NCI-H345 treated with DMSO at 0.1 percent for 48 hours (cell line): ENCODE measurements around the gene ITPR2.
"Not testable (repeated sequence)": the region's sequence is repeated elsewhere in the genome, so short reads cannot be mapped to it uniquely, and the experiment has no call there.

ENCODE experiments used
- DNase-seq: peaks from one replicate; lab custom pipeline; 2025; ENCODE audit not compliant: unreplicated experiment; lab: John Stamatoyannopoulos, UW

ITPR2 gene

DNA sequence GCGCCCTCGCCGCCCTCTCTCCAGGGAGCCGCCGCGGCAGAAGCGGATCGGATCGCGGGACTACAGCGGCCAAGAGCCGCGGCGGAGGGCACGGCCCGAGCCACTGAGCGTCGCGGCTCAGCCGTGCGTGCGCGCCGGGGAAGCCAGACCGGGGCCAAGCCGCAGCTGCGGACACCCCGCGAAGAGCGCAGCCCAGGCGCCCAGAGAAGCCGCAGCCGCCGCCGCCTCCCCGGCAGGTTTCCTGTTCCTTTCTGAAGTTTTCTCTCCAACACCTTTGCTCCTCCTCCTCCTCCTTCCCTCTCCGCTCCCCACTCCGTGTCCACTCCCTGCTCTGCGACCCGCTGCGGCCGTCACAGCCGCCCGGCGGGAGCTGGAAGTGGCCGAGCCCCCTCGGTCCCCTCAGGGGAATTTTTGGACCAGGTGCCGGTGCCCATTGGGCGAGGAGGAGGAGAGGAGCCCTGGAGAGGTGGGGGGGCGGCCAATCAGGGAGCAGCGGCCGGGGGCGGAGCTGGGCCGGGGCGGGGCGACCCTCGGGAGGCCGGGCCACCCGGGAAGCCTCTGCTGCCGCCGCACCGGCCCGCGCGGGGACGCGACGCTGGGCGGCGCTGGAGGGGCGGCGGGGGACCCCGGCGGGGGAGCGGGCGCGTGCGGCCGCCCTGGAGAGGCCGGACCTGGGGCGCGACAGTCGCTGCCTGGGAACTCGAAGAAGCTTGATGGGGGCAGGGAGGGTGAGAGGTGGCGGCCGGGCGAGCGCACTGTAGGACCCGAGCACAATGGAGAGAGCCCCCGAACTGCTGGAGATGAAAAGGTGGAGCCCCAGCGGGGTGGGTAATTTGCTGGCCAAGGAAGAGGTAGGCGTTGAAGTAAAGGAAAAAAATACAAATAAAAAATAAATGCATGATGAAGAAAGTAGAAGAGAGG lies at the start of gene ITPR2:
Gene ITPR2 (minus strand): TSS at position 373 of the 921 bp plus-strand sequence. CDS start 413 bp downstream, outside the sequence.
- DNase-seq, result peak; percentile 75

GRCh38 chr12:26880625-26881024 lies 47.6 kb upstream of the ITPR2 start:
- no peak for DNase-seq

DNA sequence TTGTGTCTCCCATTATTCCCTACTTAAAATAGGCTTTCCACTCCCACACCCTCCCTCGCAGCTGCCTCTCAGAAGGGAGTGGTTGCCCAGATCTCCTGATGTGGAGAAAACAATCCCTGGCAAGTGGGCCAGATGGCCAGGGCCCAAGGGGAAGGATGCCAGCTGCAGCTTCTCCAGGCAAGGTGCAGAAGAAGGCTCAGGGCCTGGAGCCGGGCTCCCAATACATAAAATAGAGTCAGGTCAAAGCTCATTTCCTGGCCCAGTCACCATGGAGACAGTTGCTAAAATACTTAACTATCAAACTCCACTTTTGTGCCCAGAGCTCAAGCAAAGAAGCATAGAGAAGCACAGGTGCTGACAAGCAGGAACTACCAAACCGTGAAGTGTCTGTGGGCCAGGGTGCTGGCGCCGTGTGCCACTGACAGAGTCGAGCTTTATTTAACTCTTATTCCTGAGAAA lies 45.7 kb upstream of the ITPR2 start:
- peak; percentile 28 for DNase-seq

GRCh38 chr12:26874501-26875296 lies 41.7 kb upstream of the ITPR2 start:
- DNase-seq, result no peak

- DNase-seq, result no peak
Measured at GRCh38 chr12:26872625-26873024, 39.6 kb upstream of the ITPR2 start.

- DNase-seq, result no peak
Measured at GRCh38 chr12:26871985-26872384, 39.0 kb upstream of the ITPR2 start.

DNA sequence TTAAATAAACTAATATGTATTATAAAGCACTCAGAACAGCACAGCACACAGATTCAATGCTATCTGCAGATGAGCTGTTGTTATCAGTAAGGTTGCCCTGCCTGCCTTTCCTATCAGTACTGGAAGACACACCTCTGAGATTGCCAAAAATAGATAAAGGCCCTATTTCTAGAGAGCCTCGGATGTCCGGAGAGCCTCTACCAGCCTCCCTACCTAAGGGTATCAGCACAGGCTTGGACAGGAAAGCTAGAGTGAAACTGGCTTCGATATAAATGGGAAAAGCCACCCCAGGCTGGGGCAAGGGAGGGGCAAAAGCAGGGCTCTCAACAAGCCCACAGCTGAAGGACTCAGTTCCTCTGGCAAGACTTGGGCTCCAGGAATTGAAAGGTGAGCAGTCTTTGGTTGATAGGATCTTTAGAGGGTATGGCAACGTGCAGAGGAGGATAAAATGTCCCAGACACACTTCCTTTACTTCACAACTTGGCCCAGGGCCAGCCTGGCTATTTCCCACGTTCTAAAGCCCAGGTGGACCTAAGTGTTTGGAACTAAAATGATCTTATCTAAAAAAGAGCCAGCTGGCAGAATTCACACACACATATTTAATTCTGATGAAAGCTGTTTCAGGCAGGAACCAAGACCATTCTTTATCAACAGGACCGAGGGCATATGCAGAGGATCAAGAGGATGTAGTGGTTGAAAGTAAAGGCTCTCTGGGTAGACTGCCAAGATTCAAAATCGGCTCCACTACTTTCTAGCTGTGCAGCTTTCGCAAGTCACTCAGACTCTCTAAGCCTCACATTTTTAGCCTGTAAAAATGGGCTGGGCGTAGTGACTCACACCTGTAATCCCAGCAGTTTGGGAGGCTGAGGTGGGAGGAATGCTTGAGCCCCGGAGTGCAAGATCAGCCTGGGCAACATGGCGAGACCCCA lies 37.8 kb upstream of the ITPR2 start:
- no peak for DNase-seq

DNA sequence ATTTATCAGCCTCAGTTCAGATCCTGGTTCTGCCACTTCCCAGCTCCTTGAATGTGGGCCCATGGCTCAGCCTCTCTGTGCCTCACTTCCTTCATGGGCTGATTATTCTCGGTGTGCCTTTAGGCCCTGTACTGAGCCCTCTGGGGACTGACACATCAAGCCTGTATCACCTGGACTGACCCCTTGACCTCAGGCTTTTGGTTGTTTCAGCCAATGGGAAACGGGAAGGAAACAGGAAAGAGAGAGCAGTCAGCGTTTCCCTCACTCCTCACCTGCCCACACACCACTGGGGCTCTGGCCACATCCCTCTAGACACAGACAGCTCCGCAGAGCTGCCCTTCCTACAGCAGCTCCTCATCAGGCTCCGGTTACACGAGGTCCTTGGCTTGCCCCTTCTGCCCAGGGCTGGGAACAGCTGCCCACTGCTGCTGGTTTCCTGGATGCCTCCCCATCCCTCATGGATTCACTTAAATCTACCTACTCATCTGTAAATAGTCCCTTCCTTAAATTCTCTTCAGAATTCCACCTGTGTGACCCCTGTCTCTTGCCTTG lies 37.0 kb upstream of the ITPR2 start:
- no peak for DNase-seq

DNA sequence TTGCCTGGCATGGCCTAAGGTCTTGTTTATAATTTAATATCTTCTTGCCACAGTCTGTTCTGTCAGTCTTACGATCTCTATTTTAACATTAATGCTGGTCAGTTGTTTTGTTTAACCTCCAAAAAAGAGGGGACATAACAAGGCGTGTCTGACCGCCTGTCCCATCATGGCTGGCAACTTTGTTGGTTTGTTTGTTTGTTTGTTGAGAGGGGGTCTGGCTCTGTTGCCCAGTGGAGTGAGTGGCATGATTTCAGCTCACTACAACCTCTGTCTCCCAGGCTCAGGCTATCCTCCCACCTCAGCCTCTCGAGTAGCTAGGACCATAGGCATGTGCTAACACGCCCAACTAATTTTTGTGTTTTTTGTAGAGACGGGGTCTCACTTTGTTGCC lies 36.1 kb upstream of the ITPR2 start:
- DNase-seq, result no peak

DNA sequence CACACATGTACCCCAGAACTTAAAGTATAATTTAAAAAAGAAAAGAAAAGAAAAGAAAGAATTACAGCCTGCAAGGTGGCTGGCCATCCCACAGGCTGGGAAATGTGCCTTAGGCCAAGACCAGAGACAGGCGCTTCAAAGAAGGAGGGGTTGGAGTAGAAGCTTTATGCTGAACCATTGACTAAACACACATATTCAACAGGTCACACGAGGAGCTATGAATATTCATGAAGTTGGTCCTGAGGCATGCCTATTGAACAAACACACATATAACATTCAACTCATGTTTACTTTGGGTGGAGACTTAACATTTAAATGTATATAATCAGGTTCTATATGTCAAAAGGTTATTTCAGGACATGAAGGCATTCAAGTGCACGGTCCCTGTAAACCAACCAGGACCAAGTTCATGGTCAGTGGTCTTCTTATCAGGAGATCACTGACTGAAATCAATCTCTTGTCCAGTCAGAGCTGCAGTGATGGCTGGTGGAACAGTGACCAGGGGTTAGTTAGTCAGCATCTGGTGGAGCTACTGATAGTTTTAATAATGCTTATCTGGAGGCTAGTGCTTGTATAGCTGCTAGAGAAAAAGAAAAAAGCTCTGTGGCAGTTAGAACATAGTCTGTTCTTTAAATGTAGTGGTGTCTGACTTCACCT lies 35.6 kb upstream of the ITPR2 start:
- DNase-seq, result no peak

DNA sequence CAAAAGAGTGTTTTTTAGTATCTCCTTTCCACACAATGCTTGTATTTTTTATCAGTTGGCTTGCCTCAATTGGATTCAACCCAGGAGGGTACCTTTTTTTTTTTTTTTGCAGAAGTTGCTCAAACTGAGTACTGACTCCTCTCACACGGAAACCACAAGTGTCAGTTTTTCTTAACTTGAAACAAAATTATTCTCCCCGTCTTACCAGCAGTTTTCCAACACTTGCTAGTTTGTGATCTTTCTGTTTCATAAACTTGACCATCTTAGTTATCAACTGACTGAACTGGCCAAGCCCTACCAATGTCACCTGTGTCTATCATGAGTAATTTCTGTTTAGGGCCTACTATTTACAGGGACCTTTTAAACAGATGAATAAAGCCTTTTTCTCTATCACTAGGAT lies 34.1 kb upstream of the ITPR2 start:
- no peak for DNase-seq

DNA sequence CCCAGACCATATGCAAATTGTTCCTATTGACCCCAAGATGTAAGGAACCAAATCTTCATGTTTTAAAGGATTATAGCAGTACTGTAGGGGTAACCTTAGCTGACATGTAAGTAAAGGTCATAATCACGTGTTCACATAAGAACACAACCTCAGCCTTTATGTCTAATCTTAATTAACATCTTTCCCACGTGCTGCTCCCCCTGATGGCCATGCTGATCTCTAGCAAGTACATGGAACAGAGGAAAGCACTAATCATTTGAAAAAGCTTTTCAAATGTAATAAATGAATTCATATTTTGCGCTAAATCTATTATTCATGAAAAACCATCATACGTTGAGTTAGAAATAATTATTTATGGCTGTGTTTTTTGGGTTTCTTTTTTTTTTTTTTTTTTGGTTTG lies 30.5 kb upstream of the ITPR2 start:
- DNase-seq, result no peak

DNA sequence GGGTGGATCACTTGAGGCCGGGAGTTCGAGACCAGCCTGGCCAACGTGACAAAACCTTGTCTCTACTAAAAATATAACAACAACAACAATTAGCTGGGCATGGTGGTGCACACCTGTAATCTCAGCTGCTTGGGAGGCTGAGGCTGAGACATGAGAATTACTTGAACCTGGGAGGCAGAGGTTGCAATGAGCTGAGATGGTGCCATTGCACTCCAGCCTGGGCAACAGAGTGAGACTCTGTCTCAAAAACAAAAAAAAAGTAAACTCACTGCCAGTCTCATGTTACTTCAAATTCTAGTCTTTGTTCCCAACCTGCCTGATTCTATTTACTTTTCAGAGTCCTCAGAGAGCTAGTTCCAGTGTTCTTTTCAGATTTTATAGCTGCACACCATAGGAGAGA lies 29.8 kb upstream of the ITPR2 start:
- not testable (repeated sequence) for DNase-seq

DNA sequence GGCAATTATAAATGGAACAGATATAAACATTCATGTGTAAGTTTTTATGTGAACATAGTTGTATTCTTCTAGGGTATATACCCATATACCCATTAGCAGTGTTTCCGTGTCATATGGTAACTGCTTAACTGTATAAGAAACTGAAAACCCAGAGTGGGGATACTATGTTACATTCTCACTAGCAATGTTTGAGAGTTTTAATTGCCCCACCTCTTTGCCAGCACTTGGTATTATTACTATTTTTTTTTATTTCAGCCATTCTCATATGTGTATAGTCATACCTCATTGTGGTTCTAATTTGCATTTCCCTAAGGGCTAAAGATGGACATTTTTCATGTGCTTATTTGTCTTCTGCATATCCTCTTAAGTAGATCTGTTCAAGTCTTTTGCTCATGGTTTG lies 28.7 kb upstream of the ITPR2 start:
- no peak for DNase-seq

GRCh38 chr12:26857465-26858176 lies 24.6 kb upstream of the ITPR2 start:
- no peak for DNase-seq

GRCh38 chr12:26855337-26855736 lies 22.3 kb upstream of the ITPR2 start:
- no peak for DNase-seq

- DNase-seq, result no peak
Measured at GRCh38 chr12:26854031-26854390, 21.0 kb upstream of the ITPR2 start.

- peak; percentile 46 for DNase-seq
Measured at GRCh38 chr12:26853303-26854030, 20.5 kb upstream of the ITPR2 start.
